Activated CD8-positive, alpha-beta memory T cell treated with anti-CD3 and anti-CD28 coated beads for 36 hours (primary cell): ENCODE results near the gene RTP5. TPM values are rescaled to one million over a fixed set of nuclear protein-coding genes. Genes with fewer than 3 reads are reported as not detected.
"Not testable (repeated sequence)": the region's sequence is repeated elsewhere in the genome, so short reads cannot be mapped to it uniquely, and the experiment has no call there.

Source experiments
- CTCF ChIA-PET: fragments of 350-600 bp; sonication (Branson Sonifier 250); formaldehyde crosslinking; loops from one replicate; lab custom pipeline; 2021; ENCODE audit warnings: antibody characterized with exemption; lab: Charles Lee
- POLR2A ChIA-PET: fragments of 350-600 bp; sonication (Branson Sonifier 250); formaldehyde crosslinking; loops from one replicate; lab custom pipeline; 2021; ENCODE audit warnings: antibody characterized with exemption; lab: Charles Lee
- total RNA-seq, 2 experiments: library from RNA; stranded (reverse); gene quantifications; one replicate each; pipeline ENCODE4 v1.2.3, GENCODE V29; 2021

Gene RTP5
- total RNA-seq = under 1 TPM; 0.11 to 0.25 TPM

DNA sequence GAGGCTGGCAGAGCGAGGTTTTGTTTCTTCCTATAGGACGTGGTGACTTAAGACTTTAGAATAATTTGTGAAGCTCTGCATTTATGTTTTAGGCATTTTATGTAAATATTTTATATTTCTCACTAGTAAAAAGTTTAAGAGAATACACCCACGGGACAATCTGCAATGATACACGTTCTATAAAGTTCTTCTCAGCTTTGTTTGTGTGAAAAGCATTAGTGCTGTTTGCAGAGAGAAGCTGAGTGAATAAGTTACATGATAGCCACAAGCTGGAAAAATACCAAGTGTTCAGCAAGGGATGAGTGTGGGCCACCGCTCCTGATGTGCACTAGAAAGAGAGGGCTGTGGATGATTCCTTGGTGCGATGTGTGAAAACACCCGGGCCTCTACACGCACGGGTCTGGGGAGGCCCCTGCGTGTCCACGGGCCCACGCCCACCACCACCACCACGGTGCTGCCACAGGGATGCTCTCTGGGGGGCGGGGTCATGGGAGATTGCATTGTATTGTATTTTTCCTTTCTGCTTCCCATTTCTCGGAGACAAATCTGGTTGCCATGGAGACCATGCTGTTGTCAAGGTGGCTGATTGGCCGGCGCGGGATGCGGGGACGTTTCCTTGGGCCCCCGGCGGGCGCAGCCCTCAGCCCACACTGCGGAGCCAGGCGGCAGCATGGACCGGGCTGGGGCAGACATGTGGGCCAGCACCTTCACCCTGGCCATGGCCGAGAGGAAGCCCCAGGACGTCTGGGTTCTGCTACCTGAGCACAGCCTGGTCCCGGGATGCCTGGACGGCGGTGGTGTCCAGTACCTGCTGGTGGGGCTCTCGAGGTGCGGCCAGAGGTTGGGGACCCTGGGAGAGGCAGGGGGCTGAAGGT, at the start of gene RTP5:
Gene RTP5 (plus strand): TSS at position 643 of the 875 bp plus-strand sequence. CDS start 28 bp downstream, at position 671.
- CTCF ChIA-PET = interaction anchor here (0.8 to 3.9 kb wide), 7 partner anchors 9 to 183 kb away, joined by 3 to 20 read pairs (median 5); partner anchors contain the start of gene DTYMK
- POLR2A ChIA-PET = interaction anchor here (0.6 to 3.3 kb wide), 6 partner anchors 10 to 186 kb away, joined by 3 to 18 read pairs (median 10); partner anchors contain the start of genes D2HGDH and PDCD1

- POLR2A ChIA-PET, CTCF ChIA-PET: not testable (repeated sequence)
These were observed 49.4 kb upstream of the RTP5 start for GRCh38 chr2:241819947-241820624.

DNA sequence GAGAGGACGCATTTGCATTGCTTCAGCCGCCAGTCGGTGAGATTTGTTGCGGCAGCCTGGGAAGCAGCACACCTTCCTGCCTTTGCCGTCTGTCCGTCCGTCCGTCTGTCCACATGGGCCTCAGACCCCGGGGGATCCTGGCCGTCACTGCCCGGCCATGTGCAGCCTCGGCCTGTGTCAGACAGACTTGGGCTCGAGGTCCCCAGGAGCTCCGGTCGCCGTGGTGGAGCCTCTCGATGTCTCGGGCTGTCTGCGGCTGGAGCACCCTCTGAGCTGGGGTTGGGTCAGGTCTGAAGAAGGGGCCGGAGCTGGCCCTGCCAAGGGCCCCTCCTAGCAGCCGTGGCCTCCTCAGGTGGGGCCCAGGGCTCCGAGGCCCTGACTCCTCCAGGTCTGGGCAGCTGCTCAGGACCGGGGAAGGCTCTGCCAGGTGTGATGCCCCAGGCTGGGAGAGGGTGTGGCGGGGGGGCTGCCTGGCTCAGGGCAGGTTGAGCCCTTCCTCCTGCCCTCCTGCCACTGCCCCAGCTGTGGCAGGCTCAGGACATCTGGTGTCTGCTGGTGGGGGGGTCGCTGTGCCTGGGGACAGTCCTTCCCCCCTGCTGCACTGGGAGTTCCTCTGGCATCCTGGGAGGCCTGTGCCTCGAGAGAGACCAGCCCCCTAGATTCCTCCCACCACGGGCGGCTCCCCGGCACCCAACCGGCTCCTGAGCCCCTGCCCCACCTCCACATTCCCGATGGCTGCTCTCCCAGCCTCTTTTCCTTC, 48.7 kb upstream of the RTP5 start:
- POLR2A ChIA-PET = no interaction called here
- CTCF ChIA-PET = no interaction called here

DNA sequence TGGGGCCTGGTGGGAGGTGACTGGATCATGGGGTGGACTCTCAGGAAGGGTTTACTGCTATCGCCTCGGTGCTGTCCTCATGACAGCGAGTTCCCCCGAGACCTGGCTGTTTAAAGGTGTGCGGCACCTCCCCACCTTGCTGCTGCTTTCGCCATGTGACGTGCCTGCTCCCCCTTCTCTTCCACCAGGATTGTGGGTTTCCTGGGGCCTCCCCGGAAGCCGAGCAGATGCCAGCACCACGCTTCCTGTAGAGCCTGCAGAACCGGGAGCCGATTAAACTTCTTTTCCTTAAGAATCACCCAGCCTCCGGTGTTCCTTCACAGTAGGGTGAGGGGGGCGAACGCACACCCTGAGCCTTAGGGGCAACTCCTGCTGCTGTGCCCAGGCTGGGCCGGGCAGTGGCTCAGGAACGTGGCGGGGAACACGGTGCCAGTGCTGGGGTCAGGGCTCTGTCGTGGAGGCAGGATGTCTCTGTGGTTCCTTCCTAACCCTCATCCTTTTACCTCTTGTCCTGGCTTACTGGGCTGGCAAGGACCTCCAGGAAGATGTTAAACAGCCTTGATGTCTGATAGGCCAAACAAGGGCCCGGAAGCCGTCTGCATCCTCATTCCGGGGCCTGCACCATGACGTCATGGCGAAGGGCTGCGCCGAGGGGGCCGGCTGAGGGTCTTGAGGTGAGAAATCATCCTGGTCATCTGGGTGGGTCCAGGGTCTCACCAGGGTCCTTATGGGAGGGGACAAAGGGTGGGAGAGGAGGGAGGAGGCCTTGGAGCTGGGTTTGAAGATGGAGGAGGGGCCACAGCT, 47.9 kb upstream of the RTP5 start:
- POLR2A ChIA-PET = no interaction called here
- CTCF ChIA-PET = interaction anchor here (1.0 kb wide), 1 partner anchor 18 kb away, joined by 3 read pairs; no protein-coding TSS in a partner anchor

GRCh38 chr2:241822264-241822623, 47.3 kb upstream of the RTP5 start:
- CTCF ChIA-PET = interaction anchor here (1.0 kb wide), 1 partner anchor 18 kb away, joined by 3 read pairs; no protein-coding TSS in a partner anchor
- POLR2A ChIA-PET = no interaction called here

- POLR2A ChIA-PET = not testable (repeated sequence)
These were observed 45.7 kb upstream of the RTP5 start for GRCh38 chr2:241823531-241824437.

GRCh38 chr2:241827394-241827793, 42.1 kb upstream of the RTP5 start:
- POLR2A ChIA-PET = interaction anchor here (0.6 kb wide), 1 partner anchor 9 kb away, joined by 6 read pairs; no protein-coding TSS in a partner anchor
- CTCF ChIA-PET = no interaction called here

More at GRCh38 chr2:241823531-241824437, 45.7 kb upstream of the RTP5 start:
- CTCF ChIA-PET = not testable (repeated sequence)

DNA sequence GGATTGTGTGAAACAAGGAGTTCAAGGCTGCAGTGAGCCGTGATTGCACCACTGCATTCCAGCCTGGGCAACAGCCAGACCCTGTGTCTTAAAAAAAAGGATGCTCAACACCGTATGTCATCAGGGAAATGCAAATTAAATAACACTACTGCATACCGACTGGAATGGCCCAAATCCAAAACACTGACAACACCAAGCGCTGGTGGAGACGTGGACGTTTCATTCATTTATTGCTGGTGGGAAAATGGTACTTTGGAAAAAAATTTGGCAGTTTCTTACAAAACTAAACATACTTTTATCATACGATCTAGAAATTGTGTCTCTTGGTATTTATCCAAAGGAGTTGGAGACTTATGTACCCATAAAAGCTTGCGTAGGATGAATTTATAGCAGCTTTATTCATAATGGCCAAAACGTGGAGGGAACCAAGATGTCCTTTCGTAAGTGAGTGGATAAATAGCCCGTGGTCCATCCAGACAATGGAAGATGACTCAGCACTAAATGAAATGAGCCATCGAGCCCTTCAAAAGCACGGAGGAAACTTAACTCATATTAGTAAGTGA, 36.3 kb upstream of the RTP5 start:
- CTCF ChIA-PET = interaction anchor here (0.6 to 0.9 kb wide), 2 partner anchors 17 to 131 kb away, joined by 3 read pairs; partner anchors contain the start of gene ING5
- POLR2A ChIA-PET = no interaction called here

DNA sequence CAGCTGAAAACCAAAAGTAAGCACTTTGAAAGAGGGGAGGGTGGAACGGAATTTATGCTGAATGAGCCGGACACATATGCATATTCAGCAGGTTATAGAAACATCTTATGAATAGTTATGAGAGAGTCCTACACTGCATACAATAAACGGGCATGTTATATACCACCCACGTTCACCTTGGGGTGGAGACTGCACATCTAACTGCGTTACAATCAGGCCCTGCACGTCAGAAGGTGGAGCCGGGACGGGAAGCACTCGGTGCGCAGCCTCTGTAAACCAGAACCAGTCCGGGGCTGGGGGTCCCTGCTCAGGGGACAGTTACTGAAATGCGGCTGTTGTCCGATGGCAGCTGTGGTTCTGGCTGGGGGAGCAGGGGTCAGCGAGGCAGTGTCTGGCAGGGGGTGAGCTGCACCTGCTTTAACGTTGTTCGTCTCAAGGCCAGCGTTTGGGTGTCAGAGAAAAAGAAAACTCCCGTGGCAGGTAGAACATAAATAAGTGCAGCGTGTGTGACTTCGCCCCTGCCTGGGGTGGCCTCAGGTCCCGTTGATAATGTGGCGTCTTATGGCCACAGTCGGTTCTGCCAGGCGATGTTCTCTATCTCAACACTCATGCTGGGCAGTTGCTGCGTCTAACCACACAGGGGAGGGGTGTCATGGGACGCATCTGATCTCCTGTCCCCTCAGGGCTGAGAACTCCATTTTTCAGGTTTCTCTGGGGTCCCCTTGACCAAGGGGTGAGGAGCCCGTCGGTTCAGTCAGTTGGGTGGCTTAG, 35.6 kb upstream of the RTP5 start:
- POLR2A ChIA-PET = not testable (repeated sequence)
- CTCF ChIA-PET = interaction anchor here (1.1 kb wide), 2 partner anchors 25 to 131 kb away, joined by 3 to 4 read pairs; partner anchors contain the start of gene PDCD1

GRCh38 chr2:241834527-241835210, 34.9 kb upstream of the RTP5 start:
- POLR2A ChIA-PET = no interaction called here
- CTCF ChIA-PET = interaction anchor here (1.1 kb wide), 2 partner anchors 24 to 131 kb away, joined by 3 to 4 read pairs; partner anchors contain the start of gene PDCD1

- ChIA-PET POLR2A (no interaction called here), CTCF (no interaction called here)
These were observed 33.9 kb upstream of the RTP5 start for GRCh38 chr2:241835611-241836010.

- CTCF ChIA-PET = interaction anchor here (0.8 kb wide), 1 partner anchor 19 kb away, joined by 3 read pairs; no protein-coding TSS in a partner anchor
- POLR2A ChIA-PET = no interaction called here
These were observed 33.2 kb upstream of the RTP5 start for GRCh38 chr2:241836292-241836691.

- ChIA-PET POLR2A (interaction anchor here (0.6 kb wide), 1 partner anchor 10 kb away, joined by 6 read pairs; no protein-coding TSS in a partner anchor), CTCF (interaction anchor here (0.8 kb wide), 1 partner anchor 20 kb away, joined by 3 read pairs; no protein-coding TSS in a partner anchor)
These were observed 32.1 kb upstream of the RTP5 start for GRCh38 chr2:241837197-241837965.

- ChIA-PET CTCF (interaction anchor here (0.6 to 1.1 kb wide), 4 partner anchors 18 to 247 kb away, joined by 3 to 4 read pairs (median 3); no protein-coding TSS in a partner anchor), POLR2A (no interaction called here)
These were observed 28.1 kb upstream of the RTP5 start for GRCh38 chr2:241841181-241842066.
